HEK293 (cell line): Measurements from ENCODE around the gene CASKIN2.

Source experiments
- CTCF ChIA-PET: fragments of 350-600 bp; formaldehyde crosslinking; extraction: SDS; loops from one replicate; lab custom pipeline; 2021; ENCODE audit warnings: antibody characterized with exemption; lab: Yijun Ruan, JAX
- POLR2A ChIA-PET: fragments of 300-600 bp; formaldehyde crosslinking; extraction: SDS; loops from one replicate; lab custom pipeline; 2020; ENCODE audit warnings: antibody characterized with exemption, inconsistent platforms; lab: Yijun Ruan, JAX
- H3K27ac ChIP-seq: fragments of 200-500 bp; sonication (Bioruptor generic); 2 replicates; pipeline ENCODE4 v1.5.1; 2014; ENCODE audit warnings: low read depth, low read length, control low read depth, inconsistent platforms; ENCODE audit errors: extremely low read depth
- H3K36me3 ChIP-seq, 2 experiments: fragments of 200-500 bp in 1 of 2; sonication (Bioruptor generic) in 1 of 2; 1 replicate in 1 of 2; 2 replicates in 1 of 2; pipeline ENCODE4 v1.5.1; 2014 to 2017; ENCODE audit warnings: inconsistent platforms in 2 of 2, low read length in 2 of 2; ENCODE audit not compliant: control insufficient read depth in 2 of 2, insufficient read depth in 1 of 2
- H3K4me1 ChIP-seq: fragments of 200-500 bp; sonication (Bioruptor generic); 2 replicates; pipeline ENCODE4 v1.5.1; 2014; ENCODE audit warnings: mild to moderate bottlenecking, low read length, inconsistent platforms; ENCODE audit not compliant: control insufficient read depth, insufficient read depth
- H3K4me3 ChIP-seq: 2 replicates; pipeline ENCODE4 v1.5.1; 2011; ENCODE audit warnings: low read depth, mild to moderate bottlenecking, control low read depth, low read length, moderate library complexity
- H3K9me3 ChIP-seq: fragments of 200-500 bp; sonication (Bioruptor generic); 2 replicates; pipeline ENCODE4 v1.5.1; 2014; ENCODE audit warnings: low read depth, low read length, inconsistent platforms; ENCODE audit not compliant: control insufficient read depth, insufficient read depth
- KLF1 ChIP-seq: fragments of 450-650 bp; formaldehyde crosslinking; IDR thresholded peaks from 2 replicates; pipeline ENCODE4 v1.5.1; 2016; ENCODE audit warnings: missing biosample characterization, missing genetic modification characterization
- ZNF121 ChIP-seq: fragments of 450-650 bp; formaldehyde crosslinking; IDR thresholded peaks from 2 replicates; pipeline ENCODE4 v1.5.1; 2016; ENCODE audit warnings: missing biosample characterization, missing genetic modification characterization
- ZNF184 ChIP-seq: fragments of 450-650 bp; IDR thresholded peaks from 2 replicates; pipeline ENCODE4 v1.5.1; 2018; ENCODE audit warnings: missing biosample characterization, mild to moderate bottlenecking, missing genetic modification characterization
- ZNF24 ChIP-seq: fragments of 450-650 bp; formaldehyde crosslinking; IDR thresholded peaks from 2 replicates; pipeline ENCODE4 v1.5.1; 2016; ENCODE audit warnings: missing biosample characterization, missing genetic modification characterization
- ZNF335 ChIP-seq: fragments of 450-650 bp; formaldehyde crosslinking; conservative IDR thresholded peaks from 2 replicates; pipeline ENCODE4 v1.5.1; 2016; ENCODE audit warnings: missing biosample characterization, missing genetic modification characterization
- ZNF366 ChIP-seq: fragments of 450-650 bp; formaldehyde crosslinking; conservative IDR thresholded peaks from 2 replicates; pipeline ENCODE4 v1.5.1; 2016; ENCODE audit warnings: missing biosample characterization, missing genetic modification characterization
- ZNF426 ChIP-seq: fragments of 450-650 bp; formaldehyde crosslinking; IDR thresholded peaks from 2 replicates; pipeline ENCODE4 v1.5.1; 2017; ENCODE audit warnings: missing biosample characterization, missing genetic modification characterization, mild to moderate bottlenecking, inconsistent platforms, moderate library complexity
- TF ChIP-seq, protein P1 (sequence below): fragments of 450-650 bp; formaldehyde crosslinking; IDR thresholded peaks from 2 replicates; pipeline ENCODE4 v1.5.1; 2017; ENCODE audit warnings: missing biosample characterization, missing genetic modification characterization
- TF ChIP-seq, protein P2 (sequence below): fragments of 450-650 bp; formaldehyde crosslinking; conservative IDR thresholded peaks from 2 replicates; pipeline ENCODE4 v1.5.1; 2016; ENCODE audit warnings: low read depth, missing biosample characterization, missing genetic modification characterization
- TF ChIP-seq, protein P3 (sequence below): fragments of 450-650 bp; formaldehyde crosslinking; IDR thresholded peaks from 2 replicates; pipeline ENCODE4 v1.5.1; 2017; ENCODE audit warnings: missing biosample characterization, missing genetic modification characterization

The CASKIN2 gene

GRCh38 chr17:75465039-75465438, 50.3 kb downstream of the CASKIN2 start:
- H3K4me3 ChIP-seq, result no peak overlapping the region
- POLR2A ChIA-PET, result interaction anchor here (1.2 to 1.5 kb wide), 2 partner anchors 9 to 35 kb away, joined by 3 to 4 read pairs; partner anchors contain the start of gene TMEM94
- TF ChIP-seq ZNF335 (tag by site-specific recombination) (no peak), ZNF426 (tag by site-specific recombination) (no peak), ZNF121 (tag by site-specific recombination) (peak; percentile 84)
- H3K27ac ChIP-seq, result no peak overlapping the region
- no peaks in the 10 kb centered on the region; the same call in 1 of the 2 replicates for H3K4me1 ChIP-seq
- CTCF ChIA-PET, result interaction anchor here (1.0 to 1.1 kb wide), 2 partner anchors 133 to 209 kb away, joined by 3 to 4 read pairs; no protein-coding TSS in a partner anchor
- H3K9me3 ChIP-seq, result no peaks in the 10 kb centered on the region; the same call in 1 of the 2 replicates
- peaks cover 3 to 4% of the 10 kb centered on the region in 2 experiments; a peak in 2 of 3 replicates for H3K36me3 ChIP-seq

DNA sequence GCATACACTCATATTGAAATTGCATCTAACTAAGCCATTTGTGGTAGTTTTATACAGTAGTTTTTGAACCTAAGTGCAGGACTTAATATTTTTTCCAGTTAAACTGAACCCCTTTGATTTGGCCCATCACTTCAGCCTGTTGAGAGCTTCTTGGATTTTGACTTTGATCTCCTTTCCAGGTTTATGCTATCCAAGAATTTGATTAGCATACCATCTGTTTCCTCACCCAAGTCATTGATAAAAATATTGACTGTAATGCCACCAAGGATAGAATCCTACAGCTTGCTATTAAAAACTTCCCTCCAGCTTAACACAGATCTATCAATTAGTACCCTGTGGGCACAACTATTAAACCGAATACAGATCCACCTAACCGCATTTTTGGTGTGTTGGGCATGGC, 51.7 kb downstream of the CASKIN2 start:
- ChIA-PET CTCF (interaction anchor here (1.1 kb wide), 1 partner anchor 201 kb away, joined by 3 read pairs; no protein-coding TSS in a partner anchor), POLR2A (interaction anchor here (0.8 kb wide), 1 partner anchor 15 kb away, joined by 4 read pairs; no protein-coding TSS in a partner anchor)
- peaks cover 0 to 4% of the 10 kb centered on the region in 2 experiments; a peak in 1 of 3 replicates for H3K36me3 ChIP-seq
- no peak overlapping the region for H3K4me3 ChIP-seq
- no peak overlapping the region for H3K27ac ChIP-seq
- H3K9me3 ChIP-seq, result no peaks in the 10 kb centered on the region; the same call in 1 of the 2 replicates
- no peak for TF ChIP-seq KLF1 (tag by site-specific recombination)
- TF ChIP-seq, protein P1, sequence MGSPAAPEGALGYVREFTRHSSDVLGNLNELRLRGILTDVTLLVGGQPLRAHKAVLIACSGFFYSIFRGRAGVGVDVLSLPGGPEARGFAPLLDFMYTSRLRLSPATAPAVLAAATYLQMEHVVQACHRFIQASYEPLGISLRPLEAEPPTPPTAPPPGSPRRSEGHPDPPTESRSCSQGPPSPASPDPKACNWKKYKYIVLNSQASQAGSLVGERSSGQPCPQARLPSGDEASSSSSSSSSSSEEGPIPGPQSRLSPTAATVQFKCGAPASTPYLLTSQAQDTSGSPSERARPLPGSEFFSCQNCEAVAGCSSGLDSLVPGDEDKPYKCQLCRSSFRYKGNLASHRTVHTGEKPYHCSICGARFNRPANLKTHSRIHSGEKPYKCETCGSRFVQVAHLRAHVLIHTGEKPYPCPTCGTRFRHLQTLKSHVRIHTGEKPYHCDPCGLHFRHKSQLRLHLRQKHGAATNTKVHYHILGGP (tag by site-specific recombination), result peak; percentile 53; the same call in 1 of the 2 replicates
- peaks cover 11% of the 10 kb centered on the region for H3K4me1 ChIP-seq

- TF ChIP-seq ZNF366 (tag by site-specific recombination), result no peak
- TF ChIP-seq, protein P2, sequence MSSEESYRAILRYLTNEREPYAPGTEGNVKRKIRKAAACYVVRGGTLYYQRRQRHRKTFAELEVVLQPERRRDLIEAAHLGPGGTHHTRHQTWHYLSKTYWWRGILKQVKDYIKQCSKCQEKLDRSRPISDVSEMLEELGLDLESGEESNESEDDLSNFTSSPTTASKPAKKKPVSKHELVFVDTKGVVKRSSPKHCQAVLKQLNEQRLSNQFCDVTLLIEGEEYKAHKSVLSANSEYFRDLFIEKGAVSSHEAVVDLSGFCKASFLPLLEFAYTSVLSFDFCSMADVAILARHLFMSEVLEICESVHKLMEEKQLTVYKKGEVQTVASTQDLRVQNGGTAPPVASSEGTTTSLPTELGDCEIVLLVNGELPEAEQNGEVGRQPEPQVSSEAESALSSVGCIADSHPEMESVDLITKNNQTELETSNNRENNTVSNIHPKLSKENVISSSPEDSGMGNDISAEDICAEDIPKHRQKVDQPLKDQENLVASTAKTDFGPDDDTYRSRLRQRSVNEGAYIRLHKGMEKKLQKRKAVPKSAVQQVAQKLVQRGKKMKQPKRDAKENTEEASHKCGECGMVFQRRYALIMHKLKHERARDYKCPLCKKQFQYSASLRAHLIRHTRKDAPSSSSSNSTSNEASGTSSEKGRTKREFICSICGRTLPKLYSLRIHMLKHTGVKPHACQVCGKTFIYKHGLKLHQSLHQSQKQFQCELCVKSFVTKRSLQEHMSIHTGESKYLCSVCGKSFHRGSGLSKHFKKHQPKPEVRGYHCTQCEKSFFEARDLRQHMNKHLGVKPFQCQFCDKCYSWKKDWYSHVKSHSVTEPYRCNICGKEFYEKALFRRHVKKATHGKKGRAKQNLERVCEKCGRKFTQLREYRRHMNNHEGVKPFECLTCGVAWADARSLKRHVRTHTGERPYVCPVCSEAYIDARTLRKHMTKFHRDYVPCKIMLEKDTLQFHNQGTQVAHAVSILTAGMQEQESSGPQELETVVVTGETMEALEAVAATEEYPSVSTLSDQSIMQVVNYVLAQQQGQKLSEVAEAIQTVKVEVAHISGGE (tag by site-specific recombination), result no peak
- TF ChIP-seq, protein P3, sequence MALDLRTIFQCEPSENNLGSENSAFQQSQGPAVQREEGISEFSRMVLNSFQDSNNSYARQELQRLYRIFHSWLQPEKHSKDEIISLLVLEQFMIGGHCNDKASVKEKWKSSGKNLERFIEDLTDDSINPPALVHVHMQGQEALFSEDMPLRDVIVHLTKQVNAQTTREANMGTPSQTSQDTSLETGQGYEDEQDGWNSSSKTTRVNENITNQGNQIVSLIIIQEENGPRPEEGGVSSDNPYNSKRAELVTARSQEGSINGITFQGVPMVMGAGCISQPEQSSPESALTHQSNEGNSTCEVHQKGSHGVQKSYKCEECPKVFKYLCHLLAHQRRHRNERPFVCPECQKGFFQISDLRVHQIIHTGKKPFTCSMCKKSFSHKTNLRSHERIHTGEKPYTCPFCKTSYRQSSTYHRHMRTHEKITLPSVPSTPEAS (tag by site-specific recombination), result no peak
- TF ChIP-seq ZNF184 (tag by site-specific recombination), result no peak
- no peak for TF ChIP-seq ZNF24 (tag by site-specific recombination)
- POLR2A ChIA-PET, result no interaction called here
- Histone ChIP-seq H3K4me3 (no peak overlapping the region), H3K9me3 (no peaks in the 10 kb centered on the region; the same call in 1 of the 2 replicates), H3K36me3 (no peaks in the 10 kb centered on the region; a peak in 1 of 3 replicates), H3K27ac (no peak overlapping the region), H3K4me1 (peaks cover 20% of the 10 kb centered on the region)
- CTCF ChIA-PET, result interaction anchor here (0.6 to 1.9 kb wide), 3 partner anchors 17 to 44 kb away, joined by 3 to 12 read pairs (median 4); no protein-coding TSS in a partner anchor
Measured at GRCh38 chr17:75460295-75460694, 55.0 kb downstream of the CASKIN2 start.
